LNCaP clone FGC (cell line): ENCODE measurements around the gene ARL15.

ENCODE experiments used
- DNase-seq: peaks from one replicate; pipeline ENCODE4 v3.0.0-alpha.2; 2011; ENCODE audit warnings: low read depth
- H3K4me3 ChIP-seq: 2 replicates; pipeline ENCODE4 v1.5.1; 2011; ENCODE audit warnings: mild to moderate bottlenecking, low read depth, low read length, control low read depth
- TF ChIP-seq, protein P1 (sequence below): IDR thresholded peaks from 2 replicates; pipeline ENCODE4 v1.5.1; 2012; ENCODE audit warnings: mild to moderate bottlenecking; ENCODE audit not compliant: control insufficient read depth, insufficient read depth; ENCODE audit errors: extremely low read depth

Gene ARL15

DNA sequence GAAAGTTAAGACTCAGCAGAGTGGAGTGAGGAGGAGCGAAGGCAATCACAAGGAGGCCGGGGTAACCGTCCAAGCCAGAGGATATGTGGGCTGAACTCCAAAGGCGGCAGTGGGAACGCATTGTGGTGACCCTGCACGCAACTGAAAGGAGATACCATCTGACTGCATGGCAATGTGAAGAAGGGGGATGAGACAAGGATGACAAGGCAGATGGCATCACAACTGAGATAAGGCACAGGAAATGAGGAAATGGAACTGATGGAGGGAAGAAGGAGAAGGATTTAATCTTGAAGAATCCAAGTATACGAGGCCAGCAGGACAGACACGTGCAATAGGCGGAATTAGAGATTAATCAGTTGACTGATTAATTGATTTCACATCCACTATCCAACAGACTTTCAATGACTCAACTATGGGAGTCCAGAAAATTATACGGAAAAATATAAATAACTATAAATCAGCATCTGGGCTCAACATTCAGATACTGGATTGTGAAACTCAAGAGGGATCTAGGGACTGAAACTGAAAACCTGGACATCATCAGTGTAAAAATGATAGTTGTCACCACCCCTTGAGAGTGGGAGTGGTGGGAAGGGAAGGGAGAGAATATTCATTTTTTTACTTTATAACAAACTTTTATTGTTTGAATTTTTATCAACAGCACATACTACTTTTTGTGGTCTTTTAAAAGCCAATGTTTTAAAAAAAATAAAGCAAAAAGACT lies 86.1 kb downstream of the ARL15 start:
- TF ChIP-seq, protein P1, sequence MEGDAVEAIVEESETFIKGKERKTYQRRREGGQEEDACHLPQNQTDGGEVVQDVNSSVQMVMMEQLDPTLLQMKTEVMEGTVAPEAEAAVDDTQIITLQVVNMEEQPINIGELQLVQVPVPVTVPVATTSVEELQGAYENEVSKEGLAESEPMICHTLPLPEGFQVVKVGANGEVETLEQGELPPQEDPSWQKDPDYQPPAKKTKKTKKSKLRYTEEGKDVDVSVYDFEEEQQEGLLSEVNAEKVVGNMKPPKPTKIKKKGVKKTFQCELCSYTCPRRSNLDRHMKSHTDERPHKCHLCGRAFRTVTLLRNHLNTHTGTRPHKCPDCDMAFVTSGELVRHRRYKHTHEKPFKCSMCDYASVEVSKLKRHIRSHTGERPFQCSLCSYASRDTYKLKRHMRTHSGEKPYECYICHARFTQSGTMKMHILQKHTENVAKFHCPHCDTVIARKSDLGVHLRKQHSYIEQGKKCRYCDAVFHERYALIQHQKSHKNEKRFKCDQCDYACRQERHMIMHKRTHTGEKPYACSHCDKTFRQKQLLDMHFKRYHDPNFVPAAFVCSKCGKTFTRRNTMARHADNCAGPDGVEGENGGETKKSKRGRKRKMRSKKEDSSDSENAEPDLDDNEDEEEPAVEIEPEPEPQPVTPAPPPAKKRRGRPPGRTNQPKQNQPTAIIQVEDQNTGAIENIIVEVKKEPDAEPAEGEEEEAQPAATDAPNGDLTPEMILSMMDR, result no peak
- no peak for DNase-seq
- H3K4me3 ChIP-seq, result no peak overlapping the region

GRCh38 chr5:54222336-54222735 lies 88.0 kb downstream of the ARL15 start:
- TF ChIP-seq, protein P1, result no peak
- DNase-seq, result no peak
- no peak overlapping the region for H3K4me3 ChIP-seq

DNA sequence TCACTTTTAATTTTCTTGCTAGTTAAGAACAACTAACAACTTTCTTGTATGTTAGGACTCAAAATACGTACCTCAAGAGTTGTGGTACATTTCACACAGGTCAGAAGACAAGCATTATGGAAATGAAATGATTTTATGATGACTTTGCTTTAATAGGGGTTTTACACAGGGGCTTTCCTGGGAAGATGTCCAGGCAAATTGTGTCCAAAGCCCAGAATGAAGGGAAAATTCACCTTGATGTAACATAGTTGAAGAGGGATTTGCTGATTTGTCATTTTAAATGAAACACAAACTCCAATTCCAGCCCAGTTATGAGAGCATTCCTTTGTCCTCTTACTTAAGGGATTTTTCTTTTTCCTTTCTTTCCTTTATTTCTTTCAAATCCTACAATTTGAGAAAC lies 89.2 kb downstream of the ARL15 start:
- TF ChIP-seq, protein P1, result no peak
- no peak overlapping the region for H3K4me3 ChIP-seq
- no peak for DNase-seq

- TF ChIP-seq, protein P1, result no peak
- H3K4me3 ChIP-seq, result no peak overlapping the region
- no peak for DNase-seq
Measured at GRCh38 chr5:54220230-54221040, 89.9 kb downstream of the ARL15 start.

GRCh38 chr5:54217826-54218503 lies 92.4 kb downstream of the ARL15 start:
- peak; percentile 69 for DNase-seq
- TF ChIP-seq, protein P1, result peak; percentile 81
- no peak overlapping the region for H3K4me3 ChIP-seq

- TF ChIP-seq, protein P1, result no peak
- no peak for DNase-seq
- no peak overlapping the region for H3K4me3 ChIP-seq
Measured at GRCh38 chr5:54215233-54215736, 95.1 kb downstream of the ARL15 start.
